PC-9 (cell line): ENCODE results near the gene KCNK6.

Source experiments
- CTCF ChIP-seq: fragments of 200-600 bp; sonication (generic); conservative IDR thresholded peaks from 2 replicates; pipeline ENCODE4 v1.6.1; 2017; ENCODE audit warnings: mixed run types, antibody characterized with exemption, mild to moderate bottlenecking, moderate library complexity
- EZH2 ChIP-seq: fragments of 200-600 bp; sonication (generic); IDR thresholded peaks from 2 replicates; pipeline ENCODE4 v1.8.0; 2017; ENCODE audit warnings: antibody characterized with exemption, low read depth

DNA sequence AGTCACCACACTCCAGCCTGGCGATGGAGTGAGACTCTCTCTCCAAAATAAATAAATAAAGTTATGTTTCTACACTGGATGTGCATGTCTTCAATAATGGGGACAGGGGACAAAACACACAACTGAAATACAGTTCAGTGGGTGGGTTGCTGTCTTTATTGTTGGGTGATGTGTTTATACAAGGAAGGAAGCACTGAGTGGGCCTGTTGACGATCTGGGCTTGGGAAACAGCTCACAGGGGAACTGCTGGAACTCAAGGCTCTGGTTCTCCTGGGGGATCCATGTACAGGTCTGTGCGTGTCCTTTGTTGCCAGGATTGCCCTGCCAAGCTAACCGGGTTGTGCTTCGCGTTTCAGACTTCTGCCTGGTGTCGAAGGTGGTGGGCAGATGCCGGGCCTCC lies 36.4 kb upstream of the KCNK6 start:
- TF ChIP-seq CTCF (no peak), EZH2 (no peak)
